Activated CD4-positive, alpha-beta memory T cell treated with anti-CD3 and anti-CD28 coated beads, Interleukin-2, amount 10 ng/mL, durations not matched to agents 7 days and 5 days (primary cell): Measurements from ENCODE around the gene STK32C. TPM values are rescaled to one million over a fixed set of nuclear protein-coding genes. Genes with fewer than 3 reads are reported as not detected.

Source experiments
- CTCF ChIA-PET: fragments of 350-600 bp; sonication (Branson Sonifier 250); formaldehyde crosslinking; loops from one replicate; lab custom pipeline; 2021; ENCODE audit warnings: antibody characterized with exemption, inconsistent platforms; lab: Charles Lee
- POLR2A ChIA-PET: fragments of 350-600 bp; sonication (Branson Sonifier 250); formaldehyde crosslinking; loops from one replicate; lab custom pipeline; 2021; ENCODE audit warnings: antibody characterized with exemption; lab: Charles Lee
- DNase-seq: peaks from one replicate; pipeline ENCODE4 v3.0.0-alpha.2; 2020
- H3K27ac Mint-ChIP-seq: one replicate; pipeline ENCODE4 v1.8.0; 2021; ENCODE audit warnings: mild to moderate bottlenecking, mixed read lengths
- H3K27me3 Mint-ChIP-seq: one replicate; pipeline ENCODE4 v1.8.0; 2021; ENCODE audit warnings: mixed read lengths
- H3K36me3 Mint-ChIP-seq: one replicate; pipeline ENCODE4 v1.8.0; 2021; ENCODE audit warnings: low read depth, mixed read lengths
- H3K4me1 Mint-ChIP-seq: one replicate; pipeline ENCODE4 v1.8.0; 2021; ENCODE audit warnings: mixed read lengths
- H3K4me3 Mint-ChIP-seq: one replicate; pipeline ENCODE4 v1.8.0; 2021; ENCODE audit warnings: mild to moderate bottlenecking, mixed read lengths
- H3K9me3 Mint-ChIP-seq: one replicate; pipeline ENCODE4 v1.8.0; 2021; ENCODE audit warnings: mixed read lengths
- total RNA-seq, 2 experiments: library from RNA; stranded (reverse); gene quantifications; one replicate each; pipeline ENCODE4 v1.2.3, GENCODE V29; 2021

Gene STK32C
- total RNA-seq, 2 experiments from 2014 or later = 17.4 to 18.2 TPM

DNA sequence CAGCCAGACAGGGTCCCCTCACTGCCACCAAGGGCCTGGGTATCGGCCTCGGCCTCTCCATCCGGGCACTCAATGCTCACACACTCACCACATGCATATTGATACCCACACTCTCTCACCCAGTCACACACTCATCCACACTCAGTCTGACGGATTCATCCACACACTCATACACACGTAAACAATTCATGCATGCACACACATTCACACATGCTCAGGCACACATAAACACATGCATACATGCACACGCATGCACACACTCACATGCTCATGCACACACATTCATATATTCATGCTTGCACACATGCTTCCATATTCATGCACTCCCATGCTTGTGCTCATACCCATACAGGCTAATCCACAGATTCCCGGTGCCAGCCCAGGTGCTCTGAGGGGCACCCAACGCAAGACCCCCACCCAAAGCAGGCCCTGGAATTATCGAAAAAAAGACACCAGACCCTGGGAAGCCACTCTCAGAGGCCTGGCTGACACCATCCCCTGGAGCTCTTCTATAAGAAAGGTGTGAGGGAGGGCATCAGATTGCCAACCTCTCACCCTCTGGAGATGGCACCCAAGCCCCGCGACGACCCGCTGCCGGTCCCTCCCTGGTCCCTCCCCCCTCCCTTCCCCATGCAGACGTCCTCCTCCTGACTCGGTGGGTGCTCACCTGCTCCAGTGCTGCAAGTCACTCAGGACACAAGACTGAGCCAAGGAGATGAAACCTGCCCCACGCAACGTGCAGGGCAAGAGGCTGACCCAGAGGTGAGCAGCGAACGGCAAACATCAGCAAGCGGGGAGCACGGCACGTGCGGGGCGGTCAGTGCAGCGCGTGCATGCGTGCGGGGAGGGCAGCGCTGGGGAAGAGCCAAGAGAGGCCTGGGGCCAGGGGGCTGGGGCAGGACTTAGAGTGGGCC, 15.2 kb downstream of the STK32C start:
- CTCF ChIA-PET = no interaction called here
- Mint-ChIP-seq H3K27me3 (peaks cover 10% of the 10 kb centered on the region), H3K27ac (no peak overlapping the region), H3K9me3 (no peaks in the 10 kb centered on the region), H3K4me1 (no peaks in the 10 kb centered on the region), H3K4me3 (no peak overlapping the region), H3K36me3 (no peaks in the 10 kb centered on the region)
- POLR2A ChIA-PET = no interaction called here
- no peak for DNase-seq

DNA sequence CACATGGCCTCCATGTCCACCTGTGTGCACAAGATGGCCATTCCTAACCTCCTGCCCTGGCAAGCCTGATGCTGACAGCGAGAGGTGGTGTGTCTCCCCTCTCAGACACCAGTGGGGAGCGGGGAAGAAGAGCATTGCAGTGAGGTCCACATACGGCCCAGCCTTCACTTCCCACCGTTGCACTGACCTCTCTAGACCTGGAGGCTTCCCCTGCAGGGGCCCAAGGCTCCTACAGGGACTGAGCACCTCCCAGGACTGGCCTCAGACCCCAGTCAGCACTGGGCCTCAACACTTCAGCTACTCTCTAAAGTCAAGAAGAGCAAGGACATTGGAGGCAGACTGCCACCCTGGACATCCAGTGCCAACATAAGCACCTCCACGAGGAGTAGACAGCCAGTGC, 15.9 kb downstream of the STK32C start:
- Mint-ChIP-seq H3K27ac (no peak overlapping the region), H3K9me3 (no peaks in the 10 kb centered on the region), H3K4me3 (no peak overlapping the region), H3K27me3 (peaks cover 10% of the 10 kb centered on the region), H3K36me3 (no peaks in the 10 kb centered on the region), H3K4me1 (no peaks in the 10 kb centered on the region)
- ChIA-PET CTCF (no interaction called here), POLR2A (no interaction called here)
- DNase-seq = no peak

DNA sequence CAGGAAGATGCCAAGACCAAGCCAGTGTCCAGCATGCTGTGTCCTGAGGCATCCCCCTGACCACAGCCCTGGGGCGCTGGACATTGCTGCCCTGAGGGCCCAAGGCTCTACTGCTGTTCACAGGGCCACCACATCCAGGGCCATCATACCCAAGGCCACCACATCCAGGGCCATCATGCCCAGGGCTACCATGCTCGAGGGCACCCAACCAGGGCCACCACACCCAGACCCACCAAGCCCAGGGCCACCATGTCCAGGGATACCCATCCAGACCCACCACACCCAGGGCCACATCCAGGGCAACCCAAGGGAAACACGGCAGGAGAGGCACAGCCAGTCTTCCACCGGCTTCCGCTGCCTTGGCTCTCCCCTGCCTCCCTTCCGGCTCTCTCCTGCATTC, 17.1 kb downstream of the STK32C start:
- no peaks in the 10 kb centered on the region for H3K36me3 Mint-ChIP-seq
- H3K4me3 Mint-ChIP-seq = no peak overlapping the region
- H3K4me1 Mint-ChIP-seq = no peaks in the 10 kb centered on the region
- no peaks in the 10 kb centered on the region for H3K9me3 Mint-ChIP-seq
- no peak overlapping the region for H3K27ac Mint-ChIP-seq
- H3K27me3 Mint-ChIP-seq = peaks cover 11% of the 10 kb centered on the region
- no peak for DNase-seq
- CTCF ChIA-PET = no interaction called here
- POLR2A ChIA-PET = no interaction called here

DNA sequence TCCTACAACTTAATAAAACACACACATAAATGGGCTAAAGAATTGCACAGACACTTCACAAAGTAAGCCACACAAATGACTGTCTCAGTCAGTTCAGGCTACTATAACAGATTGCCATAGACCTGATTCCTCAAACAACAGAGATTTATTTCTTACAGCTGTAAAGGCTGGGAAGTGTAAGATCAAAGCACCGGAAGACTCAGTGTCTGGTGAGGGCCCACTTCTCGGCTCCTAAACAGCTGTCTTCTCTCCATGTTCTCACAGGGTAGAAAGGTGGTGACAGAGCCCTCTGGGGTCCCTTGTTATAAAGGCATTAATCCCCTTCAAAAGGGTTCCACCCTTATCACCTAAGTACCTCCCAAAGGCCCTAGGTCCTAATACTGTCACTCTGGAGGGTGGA, 18.3 kb downstream of the STK32C start:
- Mint-ChIP-seq H3K4me3 (no peak overlapping the region), H3K36me3 (no peaks in the 10 kb centered on the region), H3K27ac (no peak overlapping the region), H3K4me1 (no peaks in the 10 kb centered on the region), H3K9me3 (no peaks in the 10 kb centered on the region), H3K27me3 (peaks cover 14% of the 10 kb centered on the region)
- ChIA-PET CTCF (no interaction called here), POLR2A (no interaction called here)
- no peak for DNase-seq

DNA sequence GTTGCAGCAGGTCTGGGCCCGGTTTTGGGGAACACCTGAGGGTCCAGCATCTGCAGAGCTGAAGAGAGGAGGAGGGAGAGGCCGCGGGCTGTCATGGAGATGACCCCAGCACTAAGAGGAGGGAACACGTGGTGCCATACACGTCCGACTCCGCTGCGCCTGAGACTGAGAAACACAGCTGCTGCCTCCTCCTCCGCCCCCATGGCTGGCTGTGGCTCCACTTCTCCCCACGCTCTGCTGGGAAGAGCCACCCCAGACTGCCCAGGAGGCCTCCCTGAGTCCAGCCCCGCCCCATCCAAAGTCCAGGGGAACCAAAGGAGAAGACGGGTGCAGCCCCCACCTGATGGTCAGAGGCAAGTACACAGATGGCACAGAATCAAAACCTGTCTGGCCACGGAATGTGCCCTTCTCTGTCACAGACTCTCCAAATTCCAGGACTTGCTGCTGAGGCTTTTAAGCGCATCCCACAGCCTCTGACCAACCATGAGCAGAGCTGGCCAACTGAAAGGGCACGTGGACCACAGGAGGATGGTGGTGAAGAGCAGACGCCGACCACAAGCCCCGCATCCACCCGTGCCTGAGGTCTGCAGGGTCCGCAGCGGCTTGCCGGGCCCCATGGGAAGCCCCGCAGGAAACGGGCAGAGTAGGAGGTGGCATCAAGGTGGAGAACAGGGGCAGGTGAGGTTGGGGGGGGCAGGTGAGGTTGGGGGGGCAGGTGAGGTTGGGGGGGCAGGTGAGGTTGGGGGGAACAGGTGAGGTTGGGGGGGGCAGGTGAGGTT, 24.0 kb downstream of the STK32C start:
- POLR2A ChIA-PET = no interaction called here
- no peak overlapping the region for H3K4me3 Mint-ChIP-seq
- H3K36me3 Mint-ChIP-seq = no peaks in the 10 kb centered on the region
- H3K27me3 Mint-ChIP-seq = peaks cover 9% of the 10 kb centered on the region
- CTCF ChIA-PET = no interaction called here
- DNase-seq = no peak
- no peak overlapping the region for H3K27ac Mint-ChIP-seq
- H3K9me3 Mint-ChIP-seq = no peaks in the 10 kb centered on the region
- no peaks in the 10 kb centered on the region for H3K4me1 Mint-ChIP-seq

DNA sequence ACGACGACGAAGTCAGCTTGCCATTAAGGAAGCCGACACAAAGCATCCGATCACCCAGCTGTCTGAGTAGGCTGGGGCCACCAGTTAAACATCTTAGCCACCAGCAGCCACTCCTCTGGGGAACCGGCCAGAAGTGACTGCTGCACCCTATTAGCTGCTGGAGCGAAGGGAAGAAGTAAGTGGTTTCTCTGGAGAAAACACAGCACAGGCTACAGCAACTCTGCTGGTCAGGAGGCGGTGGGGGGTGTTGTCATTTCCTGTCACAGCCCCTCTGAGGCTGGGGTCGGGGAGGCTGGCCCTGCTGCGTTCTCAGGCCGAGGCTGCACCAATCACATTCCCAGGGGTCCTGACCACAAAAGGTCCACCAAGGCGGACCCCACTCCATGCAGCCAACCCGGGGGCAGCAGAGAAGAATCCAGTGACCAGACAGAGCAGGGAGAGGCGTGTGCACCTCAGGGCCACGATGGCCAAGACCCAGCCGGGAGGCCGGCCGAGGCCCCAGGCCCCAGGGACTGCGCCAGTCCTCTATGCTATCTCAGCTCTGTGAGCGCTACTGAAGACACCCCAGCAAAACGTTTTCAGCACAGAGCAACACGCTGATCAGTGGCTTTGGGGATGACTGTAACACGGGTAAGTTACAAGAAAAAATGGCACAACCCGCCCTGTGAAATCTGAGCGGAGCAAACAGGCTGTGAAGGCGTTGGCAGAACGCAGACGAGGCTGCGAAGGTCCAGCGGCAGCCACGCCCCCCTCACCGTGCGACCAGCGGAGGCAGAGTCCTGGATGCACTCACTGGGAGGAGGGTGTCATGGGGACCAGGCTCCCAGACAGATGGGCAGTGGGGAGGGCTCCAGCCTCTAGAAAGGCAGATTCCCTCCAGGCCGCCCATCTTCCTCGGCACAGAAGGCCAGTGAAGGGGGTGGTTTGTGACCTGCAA, 24.8 kb downstream of the STK32C start:
- Mint-ChIP-seq H3K4me1 (no peaks in the 10 kb centered on the region), H3K36me3 (no peaks in the 10 kb centered on the region), H3K27me3 (peaks cover 5% of the 10 kb centered on the region), H3K4me3 (no peak overlapping the region), H3K27ac (no peak overlapping the region), H3K9me3 (no peaks in the 10 kb centered on the region)
- CTCF ChIA-PET = no interaction called here
- DNase-seq = no peak
- POLR2A ChIA-PET = no interaction called here

DNA sequence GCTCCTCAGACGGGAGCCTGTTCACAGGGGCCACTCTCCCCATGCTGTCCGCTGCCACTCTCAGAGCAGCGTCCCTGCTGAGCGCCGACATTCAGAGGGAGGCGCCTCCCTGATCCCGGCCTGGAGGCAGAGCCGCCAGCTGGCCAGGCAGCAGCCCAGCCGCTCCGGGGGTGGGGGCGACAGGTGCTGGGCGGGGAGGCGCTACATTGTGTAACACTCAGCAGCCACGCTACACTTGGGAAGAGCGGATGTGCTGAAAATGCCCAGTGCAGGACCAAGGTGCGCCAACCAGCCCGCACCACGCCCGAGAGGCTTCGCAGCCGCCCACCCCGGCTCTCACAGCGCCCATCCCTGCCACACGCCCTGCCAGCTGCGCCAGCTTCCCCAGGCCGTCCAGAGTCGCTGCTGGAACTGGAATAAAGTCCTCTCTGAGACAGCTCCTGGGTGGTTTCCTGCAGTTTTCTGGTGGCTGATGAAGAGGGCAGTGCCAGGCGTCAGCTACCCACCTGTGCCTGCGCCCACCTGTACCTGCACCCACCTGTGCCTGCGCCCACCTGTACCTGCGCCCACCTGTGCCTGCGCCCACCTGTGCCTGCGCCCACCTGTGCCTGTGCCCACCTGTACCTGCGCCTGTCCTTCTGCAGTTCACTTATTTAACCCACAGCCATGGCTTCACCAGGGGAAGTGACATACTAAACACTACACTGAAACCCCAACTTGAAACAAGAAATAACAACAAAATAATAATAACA, 25.7 kb downstream of the STK32C start:
- no peak overlapping the region for H3K4me3 Mint-ChIP-seq
- CTCF ChIA-PET = no interaction called here
- H3K27ac Mint-ChIP-seq = no peak overlapping the region
- POLR2A ChIA-PET = no interaction called here
- peaks cover 4% of the 10 kb centered on the region for H3K27me3 Mint-ChIP-seq
- no peaks in the 10 kb centered on the region for H3K36me3 Mint-ChIP-seq
- H3K4me1 Mint-ChIP-seq = no peaks in the 10 kb centered on the region
- DNase-seq = no peak
- no peaks in the 10 kb centered on the region for H3K9me3 Mint-ChIP-seq

DNA sequence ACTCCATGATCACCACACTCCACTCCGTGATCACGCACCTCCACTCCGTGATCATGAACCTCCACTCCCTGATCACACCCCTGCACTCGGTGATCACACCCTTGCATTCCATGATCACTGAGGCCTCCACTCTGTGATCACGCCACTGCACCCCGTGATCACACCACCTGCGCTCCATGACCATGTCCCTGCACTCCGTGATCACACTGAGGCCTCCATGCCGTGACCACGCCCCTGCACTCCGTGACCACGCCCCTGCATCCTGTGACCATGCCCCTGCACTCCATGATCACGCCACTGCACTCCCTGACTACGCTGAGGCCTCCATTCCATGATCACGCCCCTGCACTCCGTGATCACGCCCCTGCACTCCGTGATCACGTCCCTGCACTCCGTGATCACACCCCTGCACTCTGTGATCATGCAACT, 27.1 kb downstream of the STK32C start:
- Mint-ChIP-seq H3K4me1 (no peaks in the 10 kb centered on the region), H3K36me3 (no peaks in the 10 kb centered on the region), H3K27me3 (peaks cover 3% of the 10 kb centered on the region), H3K27ac (no peak overlapping the region), H3K9me3 (no peaks in the 10 kb centered on the region), H3K4me3 (no peak overlapping the region)
- no peak for DNase-seq
- ChIA-PET CTCF (no interaction called here), POLR2A (no interaction called here)

DNA sequence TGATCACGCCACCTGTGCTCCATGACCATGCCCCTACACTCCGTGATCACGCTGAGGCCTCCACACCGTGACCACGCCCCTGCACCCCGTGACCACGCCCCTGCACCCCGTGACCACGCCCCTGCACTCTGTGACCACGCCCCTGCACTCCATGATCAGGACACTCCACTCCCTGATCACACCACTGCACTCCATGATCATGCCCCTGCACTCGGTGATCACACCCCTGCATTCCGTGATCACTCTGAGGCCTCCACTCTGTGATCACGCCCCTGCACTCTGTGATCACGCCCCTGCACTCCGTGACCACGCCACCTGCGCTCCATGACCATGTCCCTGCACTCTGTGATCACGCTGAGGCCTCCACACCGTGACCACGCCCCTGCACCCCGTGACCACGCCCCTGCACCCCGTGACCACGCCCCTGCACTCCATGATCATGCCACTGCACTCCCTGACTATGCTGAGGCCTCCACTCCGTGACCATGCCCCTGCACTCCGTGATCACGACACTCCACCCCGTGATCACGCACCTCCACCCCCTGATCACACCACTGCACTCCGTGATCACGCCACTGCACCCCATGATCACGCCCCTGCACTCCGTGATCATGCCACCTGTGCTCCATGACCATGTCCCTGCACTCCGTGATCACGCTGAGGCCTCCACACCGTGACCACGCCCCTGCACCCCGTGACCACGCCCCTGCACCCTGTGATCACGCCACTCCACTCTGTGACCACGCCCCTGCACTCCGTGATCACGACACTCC, 27.7 kb downstream of the STK32C start:
- Mint-ChIP-seq H3K9me3 (no peaks in the 10 kb centered on the region), H3K4me3 (no peak overlapping the region), H3K27me3 (no peaks in the 10 kb centered on the region), H3K27ac (no peak overlapping the region), H3K4me1 (no peaks in the 10 kb centered on the region), H3K36me3 (no peaks in the 10 kb centered on the region)
- ChIA-PET POLR2A (no interaction called here), CTCF (no interaction called here)
- DNase-seq = no peak

DNA sequence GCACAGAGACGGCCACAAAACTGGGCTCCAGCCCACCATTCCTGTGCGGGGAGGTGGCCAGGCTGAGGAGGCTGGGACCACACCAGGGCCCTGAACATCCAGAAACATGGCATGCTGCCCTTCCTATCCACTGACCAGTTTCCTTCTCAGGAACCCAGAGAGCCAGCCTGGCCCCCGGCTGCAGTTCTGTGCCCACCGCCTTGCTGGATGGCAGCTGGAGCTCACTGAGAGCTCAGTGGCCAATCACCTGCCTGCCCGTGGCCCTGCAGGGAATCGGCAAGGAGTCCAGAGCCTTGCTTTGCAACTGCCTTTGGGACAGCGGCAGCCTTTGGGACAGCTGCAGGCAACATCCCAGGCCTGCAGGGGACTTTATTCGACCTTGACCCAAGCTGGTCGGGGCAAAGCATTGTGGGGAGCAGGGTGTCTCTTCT, 30.4 kb downstream of the STK32C start:
- DNase-seq = no peak
- CTCF ChIA-PET = no interaction called here
- Mint-ChIP-seq H3K36me3 (no peaks in the 10 kb centered on the region), H3K4me3 (no peak overlapping the region), H3K27me3 (no peaks in the 10 kb centered on the region), H3K4me1 (no peaks in the 10 kb centered on the region), H3K27ac (no peak overlapping the region), H3K9me3 (no peaks in the 10 kb centered on the region)
- POLR2A ChIA-PET = no interaction called here

DNA sequence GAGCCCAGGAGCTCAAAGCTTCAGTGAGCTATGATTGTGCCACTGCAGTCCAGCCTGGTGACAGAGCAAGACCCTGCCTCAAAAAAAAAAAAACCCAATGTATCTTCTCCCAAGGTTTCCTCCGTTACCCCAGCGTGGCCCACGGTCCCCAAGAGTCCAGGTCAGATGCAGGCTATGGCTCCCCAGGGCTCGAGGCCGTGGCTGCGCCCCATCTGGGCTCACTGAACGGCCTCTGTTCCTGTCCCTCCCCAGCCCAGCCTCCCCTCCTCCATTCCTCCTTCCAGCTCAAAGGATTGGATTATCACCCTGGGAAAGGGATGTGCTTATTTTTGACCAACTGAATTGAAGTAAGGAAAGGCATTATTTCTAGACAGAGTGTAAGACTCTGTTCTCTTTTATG, 31.0 kb downstream of the STK32C start:
- no peaks in the 10 kb centered on the region for H3K9me3 Mint-ChIP-seq
- no peak for DNase-seq
- H3K4me3 Mint-ChIP-seq = no peak overlapping the region
- no peaks in the 10 kb centered on the region for H3K27me3 Mint-ChIP-seq
- no peak overlapping the region for H3K27ac Mint-ChIP-seq
- H3K36me3 Mint-ChIP-seq = no peaks in the 10 kb centered on the region
- ChIA-PET POLR2A (no interaction called here), CTCF (no interaction called here)
- no peaks in the 10 kb centered on the region for H3K4me1 Mint-ChIP-seq

DNA sequence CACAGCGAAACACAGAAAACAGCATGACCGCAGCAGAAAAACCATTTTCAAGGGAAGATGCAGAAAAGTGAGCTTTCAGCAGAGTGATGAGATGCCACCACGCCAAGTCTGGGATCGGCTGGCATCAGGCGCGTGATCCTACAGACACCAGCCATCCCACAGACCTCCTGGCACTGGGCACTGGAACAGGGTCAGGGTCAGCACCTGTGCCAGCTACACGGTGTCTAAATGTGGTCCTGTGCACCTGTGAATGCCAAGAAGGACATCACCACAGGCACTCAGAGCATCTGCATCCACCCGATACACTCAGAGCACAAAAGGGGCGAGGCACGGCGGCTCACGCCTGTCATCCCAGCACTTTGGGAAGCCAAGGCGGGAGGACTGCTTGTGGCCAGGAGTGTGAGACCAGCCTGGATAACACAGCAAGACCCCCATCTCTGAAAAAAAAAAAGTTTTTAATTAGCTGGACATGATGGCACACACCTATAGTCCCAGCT, 31.5 kb downstream of the STK32C start:
- ChIA-PET POLR2A (no interaction called here), CTCF (no interaction called here)
- Mint-ChIP-seq H3K36me3 (no peaks in the 10 kb centered on the region), H3K4me1 (no peaks in the 10 kb centered on the region), H3K27ac (no peak overlapping the region), H3K4me3 (no peak overlapping the region), H3K9me3 (no peaks in the 10 kb centered on the region), H3K27me3 (no peaks in the 10 kb centered on the region)
- no peak for DNase-seq
